ENCODE data around the gene PATJ. TPM values are rescaled to one million over a fixed set of nuclear protein-coding genes. Genes with fewer than 3 reads are reported as not detected.

PATJ gene
- total RNA-seq, 1 experiment from 2014 or later, result 48.8 TPM

DNA sequence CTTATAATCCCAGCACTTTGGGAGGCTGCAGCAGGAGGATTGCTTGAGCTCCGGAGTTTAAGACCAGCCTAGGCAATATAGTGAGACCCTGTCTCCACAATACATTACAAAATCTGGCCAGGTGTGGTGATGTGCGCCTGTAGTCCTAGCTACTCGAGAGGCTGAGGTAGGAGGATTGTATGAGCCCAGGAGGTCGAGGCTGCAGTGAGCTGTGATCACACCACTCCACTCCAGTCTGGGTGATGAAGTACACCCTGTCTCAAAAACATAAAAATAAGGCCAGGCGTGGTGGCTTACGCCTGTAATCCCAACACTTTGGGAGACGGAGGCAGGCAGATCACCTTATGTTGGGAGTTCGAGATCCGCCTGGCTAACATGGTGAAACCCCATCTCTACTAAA lies 480.0 kb downstream of the PATJ start (continued):
- TF ChIP-seq, protein P1, sequence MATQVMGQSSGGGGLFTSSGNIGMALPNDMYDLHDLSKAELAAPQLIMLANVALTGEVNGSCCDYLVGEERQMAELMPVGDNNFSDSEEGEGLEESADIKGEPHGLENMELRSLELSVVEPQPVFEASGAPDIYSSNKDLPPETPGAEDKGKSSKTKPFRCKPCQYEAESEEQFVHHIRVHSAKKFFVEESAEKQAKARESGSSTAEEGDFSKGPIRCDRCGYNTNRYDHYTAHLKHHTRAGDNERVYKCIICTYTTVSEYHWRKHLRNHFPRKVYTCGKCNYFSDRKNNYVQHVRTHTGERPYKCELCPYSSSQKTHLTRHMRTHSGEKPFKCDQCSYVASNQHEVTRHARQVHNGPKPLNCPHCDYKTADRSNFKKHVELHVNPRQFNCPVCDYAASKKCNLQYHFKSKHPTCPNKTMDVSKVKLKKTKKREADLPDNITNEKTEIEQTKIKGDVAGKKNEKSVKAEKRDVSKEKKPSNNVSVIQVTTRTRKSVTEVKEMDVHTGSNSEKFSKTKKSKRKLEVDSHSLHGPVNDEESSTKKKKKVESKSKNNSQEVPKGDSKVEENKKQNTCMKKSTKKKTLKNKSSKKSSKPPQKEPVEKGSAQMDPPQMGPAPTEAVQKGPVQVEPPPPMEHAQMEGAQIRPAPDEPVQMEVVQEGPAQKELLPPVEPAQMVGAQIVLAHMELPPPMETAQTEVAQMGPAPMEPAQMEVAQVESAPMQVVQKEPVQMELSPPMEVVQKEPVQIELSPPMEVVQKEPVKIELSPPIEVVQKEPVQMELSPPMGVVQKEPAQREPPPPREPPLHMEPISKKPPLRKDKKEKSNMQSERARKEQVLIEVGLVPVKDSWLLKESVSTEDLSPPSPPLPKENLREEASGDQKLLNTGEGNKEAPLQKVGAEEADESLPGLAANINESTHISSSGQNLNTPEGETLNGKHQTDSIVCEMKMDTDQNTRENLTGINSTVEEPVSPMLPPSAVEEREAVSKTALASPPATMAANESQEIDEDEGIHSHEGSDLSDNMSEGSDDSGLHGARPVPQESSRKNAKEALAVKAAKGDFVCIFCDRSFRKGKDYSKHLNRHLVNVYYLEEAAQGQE (IDR thresholded peaks at IDR 0.05; ENCODE audit: low read depth), result no peak
- TF ChIP-seq ZNF274 (IDR thresholded peaks at IDR 0.05; ENCODE audit: low read depth, low read length), result no peak
- TF ChIP-seq CEBPB (IDR thresholded peaks at IDR 0.05; ENCODE audit: low read depth), result no peak
- no peak for TF ChIP-seq SIN3A (IDR thresholded peaks at IDR 0.05; ENCODE audit: low read depth)
- TF ChIP-seq EZH2phosphoT487 (IDR thresholded peaks at IDR 0.05; ENCODE audit: borderline replicate concordance), result no peak
- TF ChIP-seq EZH2 (IDR thresholded peaks at IDR 0.05), result no peak

- no TSS peak for BruUV-seq (replicated peaks)
- ChIA-PET RAD21 (ENCODE audit: low non-redundant PET in 1 of 2, low total read pairs in 2 of 2, uncharacterized antibody in 2 of 2, unreplicated experiment in 2 of 2) (no interaction called here), POLR2A (no interaction called here), CTCF (no interaction called here)
- no peaks in the 10 kb centered on the region for H3K79me2 ChIP-seq (ENCODE audit: insufficient read depth, low read length)
- TF ChIP-seq YY1 (IDR thresholded peaks at IDR 0.05; ENCODE audit: extremely low read depth, insufficient replicate concordance, low read depth, low read length), result no peak
- no peak overlapping the region for H3K27ac ChIP-seq (ENCODE audit: low read depth, low read length)
- H3K9me2 ChIP-seq (ENCODE audit: insufficient read depth), result no peaks in the 10 kb centered on the region
- H3K9ac ChIP-seq (ENCODE audit: low read length), result no peak overlapping the region
- no peak overlapping the region for H3K4me3 ChIP-seq (replicated peaks in 1 of 2; ENCODE audit: low read depth in 1 of 2, low read length in 2 of 2)
- H3K36me3 ChIP-seq (ENCODE audit: control insufficient read depth in 1 of 2, insufficient read depth in 2 of 2, low read length in 2 of 2), result no peaks in the 10 kb centered on the region
- no peaks in the 10 kb centered on the region for H3K9me3 ChIP-seq (ENCODE audit: control insufficient read depth in 1 of 2, insufficient read depth in 1 of 2, low read depth in 1 of 2, low read length in 2 of 2)
- H2AFZ ChIP-seq (ENCODE audit: low read depth, low read length, poor library complexity, severe bottlenecking), result no peak overlapping the region
- H3K4me2 ChIP-seq (ENCODE audit: low read length), result no peak overlapping the region
- ATAC-seq, result no peak
- H3K4me1 ChIP-seq (ENCODE audit: control insufficient read depth in 1 of 2, insufficient read depth in 2 of 2, low read length in 2 of 2), result peaks cover 0 to under 1% of the 10 kb centered on the region in 2 experiments; a peak in 1 of 4 replicates
- H4K20me1 ChIP-seq (ENCODE audit: insufficient read depth), result no peaks in the 10 kb centered on the region
- DNase-seq (ENCODE audit: low read depth, low spot score), result no peak
- H3K27me3 ChIP-seq (ENCODE audit: insufficient read depth, low read length), result no peaks in the 10 kb centered on the region
- intact Hi-C loops (cut with micrococcal nuclease), result no loop called here
Observed at GRCh38 chr1:62224182-62224581, 481.9 kb downstream of the PATJ start.
